RPMI8226 (cell line): ENCODE results near the gene TMEM41A.
A peak's percentile ranks its signal among the peaks of the same experiment; 100 is the strongest.
"Not testable (repeated sequence)": the region's sequence is repeated elsewhere in the genome, so short reads cannot be mapped to it uniquely, and the experiment has no call there.

Experiments
- DNase-seq: peaks from one replicate; pipeline ENCODE4 v3.0.0-alpha.2; 2015

Gene TMEM41A

DNA sequence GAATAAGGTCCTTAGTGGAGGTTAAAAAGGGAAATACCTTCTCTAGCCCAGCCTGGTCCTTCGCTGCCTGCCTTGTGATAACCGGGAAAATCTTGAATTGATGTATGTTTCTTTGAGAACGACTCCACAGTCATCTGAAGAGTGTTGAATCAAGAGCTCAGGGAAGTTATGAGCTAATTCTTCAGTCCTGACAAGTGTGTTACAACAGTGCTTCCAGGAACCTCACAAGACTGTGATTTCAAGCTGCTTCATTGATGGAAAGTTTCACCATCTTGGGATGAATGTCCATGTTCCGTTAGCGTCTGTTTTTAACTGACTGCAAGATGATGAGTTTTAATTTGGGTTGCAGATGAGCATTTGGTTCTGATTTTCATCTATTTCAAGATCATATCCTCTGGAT is 12.4 kb downstream of the TMEM41A start:
- no peak for DNase-seq

- DNase-seq, result no peak
Observed at GRCh38 chr3:185484296-185484695, 14.5 kb downstream of the TMEM41A start.

- DNase-seq, result no peak
Observed at GRCh38 chr3:185479373-185479945, 19.4 kb downstream of the TMEM41A start.

GRCh38 chr3:185477316-185477715 is 21.5 kb downstream of the TMEM41A start:
- no peak for DNase-seq

- not testable (repeated sequence) for DNase-seq
Observed at GRCh38 chr3:185474922-185475321, 23.9 kb downstream of the TMEM41A start.

GRCh38 chr3:185473290-185473815 is 25.5 kb downstream of the TMEM41A start:
- no peak for DNase-seq

DNA sequence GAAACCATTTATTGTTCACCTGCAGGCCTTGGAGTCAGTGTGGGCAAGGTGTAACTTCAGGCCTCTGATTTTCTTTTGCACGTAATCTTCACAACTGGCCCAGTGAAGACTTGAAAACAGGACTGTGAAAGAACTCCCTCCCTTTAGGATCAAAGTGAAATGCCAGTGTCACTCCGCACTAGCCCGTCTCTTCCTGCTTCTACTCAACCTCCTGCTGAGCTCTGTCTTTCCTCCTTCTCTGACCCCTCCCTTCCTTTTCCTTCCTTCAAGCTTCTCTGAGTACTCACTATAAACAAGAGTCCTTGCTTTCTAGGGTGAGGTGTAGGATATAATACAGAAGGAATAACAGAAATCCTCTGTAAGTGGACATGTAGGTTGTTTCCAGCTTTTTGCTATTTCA is 28.5 kb downstream of the TMEM41A start:
- DNase-seq, result no peak

DNA sequence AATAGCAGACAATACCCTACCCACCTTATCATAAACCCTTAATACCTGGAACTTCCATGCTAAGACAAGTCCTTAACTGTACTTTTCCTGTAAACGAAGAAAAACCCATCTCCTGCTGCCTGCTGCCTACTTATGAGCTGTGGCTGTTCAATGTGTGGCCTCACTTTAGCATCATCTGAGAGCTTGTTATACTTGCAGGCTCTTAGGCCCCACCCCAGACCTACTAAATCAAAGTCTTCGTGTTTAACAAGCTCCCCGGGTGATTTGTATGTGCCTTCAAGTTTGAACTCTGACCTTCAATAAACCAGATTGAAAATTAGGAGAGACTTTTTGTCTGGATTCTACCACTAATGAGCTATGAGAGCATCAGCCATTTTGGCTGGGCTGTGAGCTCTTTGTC is 29.3 kb downstream of the TMEM41A start:
- DNase-seq, result no peak

DNA sequence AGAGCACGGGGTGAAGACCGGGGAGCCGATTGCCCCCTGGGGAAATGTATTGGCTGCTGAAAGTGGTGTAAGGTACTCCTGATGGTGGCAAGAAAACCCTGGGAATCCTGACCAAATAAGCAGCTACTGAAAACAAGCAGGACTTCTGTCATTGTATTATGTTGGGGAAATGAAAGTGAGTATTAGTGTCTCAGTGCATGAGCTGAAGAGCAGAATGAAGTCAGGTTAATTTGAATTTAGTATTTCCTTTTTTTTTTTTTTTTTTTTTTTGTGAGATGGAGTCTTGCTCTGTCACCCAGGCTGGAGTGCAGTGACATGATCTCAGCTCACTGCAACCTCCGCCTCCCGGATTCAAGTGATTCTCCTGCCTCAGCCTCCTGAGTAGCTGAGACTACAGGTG is 32.7 kb downstream of the TMEM41A start:
- DNase-seq, result not testable (repeated sequence)

DNA sequence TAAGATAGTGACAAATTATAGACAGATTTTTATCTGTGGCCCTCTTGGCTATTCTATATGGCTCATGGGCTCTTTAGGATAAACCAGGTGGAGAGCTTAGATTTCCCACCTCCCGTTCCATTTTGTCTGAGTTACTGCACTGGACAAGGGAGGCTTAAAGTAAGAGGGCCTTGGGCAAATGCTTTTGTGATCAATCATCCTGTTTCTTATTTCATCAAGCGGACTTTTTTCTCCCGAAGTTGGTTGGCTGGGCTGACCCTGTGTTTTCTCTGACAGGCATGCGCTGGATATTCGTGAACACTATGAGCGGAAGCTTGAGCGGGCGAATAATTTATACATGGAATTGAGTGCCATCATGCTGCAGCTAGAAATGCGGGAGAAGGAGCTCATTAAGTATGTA is 33.4 kb downstream of the TMEM41A start:
- DNase-seq, result no peak

DNA sequence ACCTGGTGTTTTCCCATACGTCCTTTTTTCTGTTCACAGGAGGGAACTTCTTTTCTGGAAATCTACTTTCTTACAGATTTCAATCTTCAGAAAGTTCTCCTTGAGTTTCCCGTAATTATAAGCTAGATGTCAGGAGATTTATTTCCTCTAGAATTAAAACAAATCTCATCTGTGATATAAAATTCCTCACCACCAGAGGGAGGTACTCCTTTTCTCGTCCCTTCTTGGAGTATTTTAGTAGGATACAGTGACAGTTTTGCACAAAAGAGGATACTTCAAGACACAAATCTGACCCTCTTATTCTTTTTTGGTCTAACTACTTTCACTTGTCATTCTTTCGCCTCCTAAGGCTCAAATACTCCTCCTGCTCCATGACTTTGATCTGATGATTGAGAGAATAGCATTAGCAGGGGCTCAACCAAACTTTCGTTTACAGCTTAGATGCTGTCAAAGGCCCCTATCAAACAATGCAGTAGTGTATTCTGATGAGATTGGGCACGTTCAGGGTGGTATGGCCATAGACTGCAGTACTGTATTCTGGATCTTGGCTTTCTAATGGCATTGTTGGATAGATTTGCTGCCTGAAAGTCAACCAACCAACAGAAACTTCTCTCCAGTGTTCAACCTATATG is 38.0 kb downstream of the TMEM41A start:
- DNase-seq, result peak; percentile 9

DNA sequence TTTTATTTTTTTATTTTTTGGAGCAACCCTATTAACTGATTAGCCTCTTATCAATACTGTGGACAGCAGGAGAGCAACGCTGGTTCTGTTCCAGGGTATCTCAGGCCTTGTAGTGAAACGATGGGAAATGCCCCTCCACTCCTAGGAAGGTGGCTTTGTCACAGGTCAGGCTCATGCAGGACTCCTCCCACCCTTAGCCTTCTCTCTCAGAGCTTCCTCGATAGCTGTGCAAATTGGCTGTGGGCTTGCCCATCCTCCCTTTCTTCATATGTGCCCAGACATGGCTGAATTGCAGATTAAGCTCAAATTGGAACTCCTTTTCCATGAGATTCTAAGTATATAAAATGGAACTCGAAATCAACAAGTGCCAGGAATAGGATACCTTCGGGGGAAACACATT is 38.5 kb downstream of the TMEM41A start:
- no peak for DNase-seq

GRCh38 chr3:185457376-185457775 is 41.5 kb downstream of the TMEM41A start:
- no peak for DNase-seq

- DNase-seq, result not testable (repeated sequence)
Observed at GRCh38 chr3:185451432-185451831, 47.4 kb downstream of the TMEM41A start.

GRCh38 chr3:185448107-185448506 is 50.7 kb downstream of the TMEM41A start:
- no peak for DNase-seq

- no peak for DNase-seq
Observed at GRCh38 chr3:185444329-185444728, 54.5 kb downstream of the TMEM41A start.

- DNase-seq, result no peak
Observed at GRCh38 chr3:185442031-185442430, 56.8 kb downstream of the TMEM41A start.

GRCh38 chr3:185439745-185440466 is 58.9 kb downstream of the TMEM41A start:
- DNase-seq, result no peak
